ENCODE data around the gene ERBB2.

Gene ERBB2

DNA sequence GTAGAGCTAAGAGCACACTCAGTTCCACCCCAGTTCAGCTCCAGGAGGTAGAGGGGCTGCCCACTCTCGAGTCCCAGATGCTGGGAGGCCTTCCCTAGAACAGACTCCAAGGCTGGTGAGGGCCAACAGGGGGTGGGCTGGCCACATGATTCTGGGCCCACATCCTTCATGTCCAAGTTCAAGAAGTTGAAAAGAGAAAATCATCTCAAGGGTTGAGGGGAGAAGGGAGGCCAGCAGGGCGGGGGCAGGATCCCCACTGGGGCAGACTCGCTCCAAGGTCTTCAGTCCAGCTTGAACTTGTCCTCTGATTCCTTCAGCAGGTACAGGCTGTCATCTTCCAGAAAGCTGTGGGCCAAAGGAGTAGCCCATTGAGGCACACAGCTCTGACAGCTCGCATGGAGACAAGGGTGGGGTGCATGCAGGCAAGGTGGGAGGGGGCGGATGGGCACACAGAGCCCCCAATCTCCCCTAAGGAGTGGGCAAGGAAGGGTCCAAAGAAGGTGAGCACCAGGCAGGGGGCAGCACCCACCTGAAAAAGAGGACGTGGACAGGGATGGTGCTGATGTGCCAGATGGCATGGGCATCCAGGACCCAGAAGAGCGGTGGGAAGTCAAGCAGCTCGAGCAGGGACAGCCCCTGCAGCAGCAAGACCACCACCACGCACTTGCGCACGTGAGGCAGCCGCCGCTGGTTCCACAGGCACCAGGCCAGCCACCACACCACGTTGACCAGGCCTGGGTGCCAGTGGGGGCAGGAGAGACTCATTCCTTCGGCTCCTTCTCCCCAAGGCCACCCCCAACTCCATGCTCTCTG is 27.1 kb upstream of the ERBB2 start:
- no peaks in the 10 kb centered on the region for H3K4me1 ChIP-seq (ENCODE audit: control insufficient read depth, insufficient read depth, low read length)
- H3K4me3 ChIP-seq (ENCODE audit: insufficient read depth, low read depth, low read length): no peak overlapping the region
- H3K36me3 ChIP-seq (ENCODE audit: control insufficient read depth, insufficient read depth, low read length): no peaks in the 10 kb centered on the region
- WGBS, 2 experiments: 92 to 93% methylated on average over 15 of the region's 15 CpGs
- no peaks in the 10 kb centered on the region for H3K9me3 ChIP-seq (ENCODE audit: control insufficient read depth, low read length)
- no peak overlapping the region for H3K27ac ChIP-seq (ENCODE audit: insufficient read depth, low read depth, low read length, poor library complexity, severe bottlenecking)
- peaks cover 35% of the 10 kb centered on the region for H3K27me3 ChIP-seq (ENCODE audit: control insufficient read depth, insufficient read depth, low read length, poor library complexity, severe bottlenecking)

DNA sequence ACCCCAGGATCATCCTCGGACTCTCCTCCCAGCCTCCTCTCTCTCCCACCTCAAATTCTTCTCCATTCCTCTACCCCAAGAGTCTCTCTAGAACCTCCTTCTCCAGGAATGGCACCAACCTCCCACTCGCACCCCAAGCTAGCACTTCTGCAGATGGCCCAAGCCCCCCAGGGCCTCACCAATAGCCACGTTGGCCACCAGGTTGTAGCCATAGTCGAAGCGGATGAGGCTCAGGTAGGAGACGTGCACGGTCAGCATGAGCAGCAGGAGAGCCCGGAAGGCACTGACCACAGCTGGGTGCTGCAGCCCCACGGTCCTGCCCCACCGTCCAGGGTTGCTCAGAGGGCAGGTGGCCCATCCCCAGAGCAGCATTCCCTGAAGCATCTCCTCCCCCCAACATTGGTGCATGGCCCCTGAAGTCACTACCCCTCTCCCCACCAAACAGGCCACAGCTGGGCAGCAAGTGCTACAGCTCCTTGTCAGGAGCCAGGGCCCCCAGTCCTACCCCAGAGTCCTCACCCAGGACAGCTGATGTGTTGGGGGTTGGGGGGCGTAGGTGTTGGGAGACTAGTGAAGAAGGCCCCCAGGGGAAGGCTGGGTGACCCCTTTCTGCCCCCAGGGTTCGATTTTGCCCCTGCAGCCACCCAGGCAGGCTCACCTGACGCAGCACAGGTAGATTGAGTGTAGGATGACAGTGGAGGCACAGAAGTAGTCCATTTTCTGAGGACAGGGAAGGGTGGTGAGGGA is 26.4 kb upstream of the ERBB2 start:
- H3K9me3 ChIP-seq (ENCODE audit: control insufficient read depth, low read length): no peaks in the 10 kb centered on the region
- H3K4me3 ChIP-seq (ENCODE audit: insufficient read depth, low read depth, low read length): no peak overlapping the region
- peaks cover 27% of the 10 kb centered on the region for H3K27me3 ChIP-seq (ENCODE audit: control insufficient read depth, insufficient read depth, low read length, poor library complexity, severe bottlenecking)
- H3K4me1 ChIP-seq (ENCODE audit: control insufficient read depth, insufficient read depth, low read length): no peaks in the 10 kb centered on the region
- no peak overlapping the region for H3K27ac ChIP-seq (ENCODE audit: insufficient read depth, low read depth, low read length, poor library complexity, severe bottlenecking)
- 83 to 84% methylated on average over 13 of the region's 13 CpGs for WGBS, 2 experiments
- no peaks in the 10 kb centered on the region for H3K36me3 ChIP-seq (ENCODE audit: control insufficient read depth, insufficient read depth, low read length)

DNA sequence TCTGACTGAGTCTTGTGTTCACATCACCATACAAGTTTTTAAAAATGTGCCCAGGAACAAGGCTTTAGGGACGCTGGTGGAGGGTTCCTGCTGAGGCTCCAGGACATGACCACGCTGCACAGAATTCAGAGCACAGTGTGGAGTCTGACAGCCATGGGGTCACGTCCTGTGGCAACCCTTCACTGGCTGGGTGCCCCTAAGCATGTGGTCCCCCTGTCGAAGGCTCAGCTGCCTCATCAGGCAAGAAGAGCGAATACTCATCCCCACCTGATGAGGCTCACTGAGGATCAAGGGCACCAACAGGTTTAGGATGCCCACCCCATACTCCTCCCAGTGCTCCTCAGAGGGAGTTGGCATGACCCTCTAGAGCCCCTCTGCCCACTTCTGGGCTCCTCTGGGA is 25.7 kb upstream of the ERBB2 start:
- H3K27ac ChIP-seq (ENCODE audit: insufficient read depth, low read depth, low read length, poor library complexity, severe bottlenecking): no peak overlapping the region
- no peaks in the 10 kb centered on the region for H3K4me1 ChIP-seq (ENCODE audit: control insufficient read depth, insufficient read depth, low read length)

DNA sequence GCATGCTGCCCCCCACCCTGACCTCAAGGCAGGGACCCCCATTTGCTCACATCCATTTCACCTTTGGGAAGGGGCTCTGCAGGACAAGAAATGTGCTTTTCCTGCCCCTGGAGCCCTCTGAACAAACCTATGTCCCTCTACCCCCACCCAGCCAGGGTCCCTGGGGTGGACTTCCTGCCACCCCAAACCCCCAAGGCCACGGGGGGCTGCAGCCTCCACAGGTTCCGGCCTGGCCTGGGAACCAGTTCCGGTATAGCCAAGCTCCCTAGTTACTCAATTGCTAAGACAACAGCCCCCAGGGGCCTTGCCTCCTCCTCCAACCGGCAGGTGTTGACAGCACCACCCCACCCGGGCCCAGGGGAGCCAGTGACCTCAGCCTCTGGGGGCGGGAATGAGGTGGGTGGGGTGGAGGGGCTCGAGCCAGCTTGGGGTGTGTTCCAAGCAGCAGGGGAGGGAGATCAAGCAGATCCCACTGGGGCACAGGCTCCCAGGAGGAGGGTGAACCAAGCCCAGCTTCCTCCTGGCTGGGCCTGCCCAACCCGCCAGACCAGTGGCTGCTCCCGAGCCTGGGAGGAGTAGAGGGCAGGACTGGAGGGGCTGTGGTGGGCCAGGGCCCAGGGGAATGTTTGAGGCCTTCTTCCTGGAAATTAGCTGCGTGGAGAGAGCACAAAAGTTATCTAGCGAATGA is 25.0 kb upstream of the ERBB2 start:
- H3K4me3 ChIP-seq (ENCODE audit: insufficient read depth, low read depth, low read length): no peak overlapping the region
- H3K27me3 ChIP-seq (ENCODE audit: control insufficient read depth, insufficient read depth, low read length, poor library complexity, severe bottlenecking): peaks cover 14% of the 10 kb centered on the region
- H3K4me1 ChIP-seq (ENCODE audit: control insufficient read depth, insufficient read depth, low read length): no peaks in the 10 kb centered on the region
- no peaks in the 10 kb centered on the region for H3K36me3 ChIP-seq (ENCODE audit: control insufficient read depth, insufficient read depth, low read length)
- H3K9me3 ChIP-seq (ENCODE audit: control insufficient read depth, low read length): no peaks in the 10 kb centered on the region
- 63% methylated on average over 10 of the region's 11 CpGs for WGBS, 2 experiments
- no peak overlapping the region for H3K27ac ChIP-seq (ENCODE audit: insufficient read depth, low read depth, low read length, poor library complexity, severe bottlenecking)

More for the DNA sequence above, 25.7 kb upstream of the ERBB2 start:
- 89 to 93% methylated on average over 5 of the region's 5 CpGs for WGBS, 2 experiments
- Histone ChIP-seq H3K4me3 (ENCODE audit: insufficient read depth, low read depth, low read length) (no peak overlapping the region), H3K36me3 (ENCODE audit: control insufficient read depth, insufficient read depth, low read length) (no peaks in the 10 kb centered on the region), H3K9me3 (ENCODE audit: control insufficient read depth, low read length) (no peaks in the 10 kb centered on the region), H3K27me3 (ENCODE audit: control insufficient read depth, insufficient read depth, low read length, poor library complexity, severe bottlenecking) (peaks cover 20% of the 10 kb centered on the region)

DNA sequence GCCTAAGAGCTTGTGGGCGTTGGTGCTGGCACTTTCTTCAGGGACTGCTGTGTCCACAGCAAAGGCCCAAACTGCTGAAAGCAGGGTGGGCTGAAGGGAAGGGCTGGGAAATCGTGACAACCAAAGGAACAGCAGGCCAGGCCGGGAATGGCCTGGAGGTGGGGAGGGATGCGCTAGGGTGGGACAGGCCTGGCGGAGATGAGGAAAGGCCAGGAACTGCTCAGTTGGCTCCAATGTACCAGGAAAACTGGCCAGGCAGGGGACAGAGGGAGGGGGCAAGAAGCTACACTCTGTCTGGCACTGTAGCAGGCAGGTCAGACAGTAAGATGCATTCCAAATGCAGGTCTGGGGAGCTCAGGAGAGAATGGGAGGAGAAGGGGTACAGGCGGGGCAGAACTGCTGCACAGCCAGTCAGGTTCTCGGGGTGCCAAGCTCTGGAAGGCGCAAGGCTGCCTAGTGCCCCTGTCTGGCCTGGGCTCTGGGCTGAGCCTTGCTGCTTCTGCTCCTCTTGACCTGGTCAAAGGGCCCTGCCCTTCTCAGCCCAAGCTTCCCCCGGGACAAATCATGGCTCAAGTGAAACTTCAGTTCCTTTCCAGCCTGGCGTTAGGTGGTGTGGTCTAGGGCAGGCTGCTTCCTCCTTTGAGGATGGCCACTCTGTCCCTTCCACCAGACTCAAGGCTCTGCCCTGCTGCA is 24.3 kb upstream of the ERBB2 start:
- Histone ChIP-seq H3K36me3 (ENCODE audit: control insufficient read depth, insufficient read depth, low read length) (no peaks in the 10 kb centered on the region), H3K9me3 (ENCODE audit: control insufficient read depth, low read length) (no peaks in the 10 kb centered on the region), H3K27ac (ENCODE audit: insufficient read depth, low read depth, low read length, poor library complexity, severe bottlenecking) (no peak overlapping the region), H3K4me1 (ENCODE audit: control insufficient read depth, insufficient read depth, low read length) (no peaks in the 10 kb centered on the region), H3K27me3 (ENCODE audit: control insufficient read depth, insufficient read depth, low read length, poor library complexity, severe bottlenecking) (peaks cover 7% of the 10 kb centered on the region), H3K4me3 (ENCODE audit: insufficient read depth, low read depth, low read length) (no peak overlapping the region)
- 87 to 90% methylated on average over 10 of the region's 10 CpGs for WGBS, 2 experiments

DNA sequence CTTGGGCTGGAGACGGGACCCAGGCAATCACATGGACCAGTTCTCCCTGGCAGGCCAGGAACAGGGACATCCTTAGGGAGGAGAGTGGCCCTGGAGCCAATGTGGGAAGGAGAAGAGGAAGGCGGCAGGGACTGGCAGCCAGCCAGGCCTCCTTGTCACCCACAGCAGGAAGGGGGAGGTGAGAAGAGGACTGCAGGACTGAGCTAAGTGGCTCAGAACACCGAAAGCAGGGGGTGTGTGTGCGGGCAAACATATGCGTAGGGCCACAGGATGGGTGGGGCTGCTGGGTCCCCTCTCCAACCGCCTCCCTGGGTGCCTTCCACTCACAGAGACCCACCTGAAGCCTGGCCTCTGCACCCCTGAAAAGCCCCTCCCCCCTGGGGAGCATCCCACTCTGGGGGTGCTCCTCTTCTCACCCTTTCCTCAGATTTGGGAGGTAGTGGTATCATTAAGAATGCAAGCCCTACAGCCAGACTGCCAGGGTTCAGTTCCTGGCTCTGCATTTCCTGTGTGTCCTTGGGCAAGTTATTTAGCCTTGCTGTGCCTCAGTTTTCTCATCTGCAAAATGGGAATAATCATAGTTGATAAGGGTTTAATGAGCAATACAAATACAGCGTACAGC is 23.6 kb upstream of the ERBB2 start:
- Histone ChIP-seq H3K36me3 (ENCODE audit: control insufficient read depth, insufficient read depth, low read length) (no peaks in the 10 kb centered on the region), H3K4me1 (ENCODE audit: control insufficient read depth, insufficient read depth, low read length) (no peaks in the 10 kb centered on the region), H3K9me3 (ENCODE audit: control insufficient read depth, low read length) (no peaks in the 10 kb centered on the region), H3K27ac (ENCODE audit: insufficient read depth, low read depth, low read length, poor library complexity, severe bottlenecking) (no peak overlapping the region), H3K27me3 (ENCODE audit: control insufficient read depth, insufficient read depth, low read length, poor library complexity, severe bottlenecking) (peaks cover 2% of the 10 kb centered on the region), H3K4me3 (ENCODE audit: insufficient read depth, low read depth, low read length) (no peak overlapping the region)
- WGBS, 2 experiments: 88 to 92% methylated on average over 7 of the region's 7 CpGs

DNA sequence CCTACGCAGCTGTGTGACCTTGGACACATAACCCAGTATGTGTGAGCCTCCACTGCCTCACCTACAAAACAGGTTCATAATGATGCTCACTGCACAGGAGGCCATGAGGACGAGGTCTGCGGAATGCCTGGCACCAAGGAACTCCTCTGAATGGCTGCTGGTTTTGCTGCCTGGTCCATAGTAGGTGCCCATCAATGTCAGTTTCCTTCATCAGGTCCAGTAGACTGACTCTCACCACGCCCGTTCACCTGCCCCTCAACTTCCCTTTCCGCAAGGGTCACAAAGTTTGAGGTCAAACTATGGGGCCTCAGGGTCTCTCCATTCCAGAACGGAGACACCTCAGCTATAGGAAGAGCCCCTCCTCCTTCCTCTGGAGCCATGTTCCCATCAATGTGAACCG is 22.8 kb upstream of the ERBB2 start:
- H3K27ac ChIP-seq (ENCODE audit: insufficient read depth, low read depth, low read length, poor library complexity, severe bottlenecking): no peak overlapping the region
- no peaks in the 10 kb centered on the region for H3K36me3 ChIP-seq (ENCODE audit: control insufficient read depth, insufficient read depth, low read length)
- H3K27me3 ChIP-seq (ENCODE audit: control insufficient read depth, insufficient read depth, low read length, poor library complexity, severe bottlenecking): no peaks in the 10 kb centered on the region
- WGBS, 2 experiments: 91 to 92% methylated on average over 6 to 7 of the region's 8 CpGs
- H3K4me3 ChIP-seq (ENCODE audit: insufficient read depth, low read depth, low read length): no peak overlapping the region
- no peaks in the 10 kb centered on the region for H3K9me3 ChIP-seq (ENCODE audit: control insufficient read depth, low read length)
- H3K4me1 ChIP-seq (ENCODE audit: control insufficient read depth, insufficient read depth, low read length): no peaks in the 10 kb centered on the region

DNA sequence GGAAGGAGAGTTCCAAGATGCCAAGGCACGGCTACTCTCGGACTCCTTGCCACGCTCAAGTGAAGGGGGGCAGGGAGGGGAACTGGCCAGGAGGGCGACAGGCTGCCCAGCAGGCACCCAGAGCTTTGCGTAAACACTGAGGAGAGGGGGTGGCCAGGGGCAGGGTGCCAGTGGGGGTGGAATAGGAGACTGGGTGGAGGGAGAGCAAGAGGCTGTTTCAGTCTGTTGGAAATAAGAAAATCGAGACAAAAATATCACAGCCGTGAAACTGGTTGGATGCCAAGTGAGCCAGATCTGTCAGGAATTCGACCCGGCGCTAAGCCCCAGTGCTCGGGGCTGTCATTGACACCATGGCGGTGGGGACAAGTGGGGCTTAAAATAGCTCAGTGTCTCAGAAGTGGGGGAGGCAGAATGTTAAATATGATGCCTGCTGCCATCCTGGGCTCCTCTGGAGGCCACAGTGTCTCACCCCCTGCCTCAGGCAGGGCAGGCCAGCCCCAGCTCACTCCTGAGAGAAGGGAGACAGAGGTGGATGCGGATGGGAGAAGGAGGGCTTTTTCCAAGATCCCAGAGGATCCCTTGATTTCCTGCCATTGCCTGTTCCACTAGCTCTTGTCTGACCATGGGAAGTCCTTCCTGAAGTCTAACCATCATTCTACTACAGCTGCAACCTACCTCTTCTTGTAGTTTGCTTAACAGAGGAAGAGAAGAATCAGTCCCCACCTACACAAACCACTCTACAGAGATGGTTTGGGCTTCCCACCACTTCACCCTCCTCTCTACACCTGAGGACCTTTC is 22.1 kb upstream of the ERBB2 start:
- 90 to 91% methylated on average over 13 of the region's 13 CpGs for WGBS, 2 experiments
- H3K27ac ChIP-seq (ENCODE audit: insufficient read depth, low read depth, low read length, poor library complexity, severe bottlenecking): no peak overlapping the region
- H3K9me3 ChIP-seq (ENCODE audit: control insufficient read depth, low read length): no peaks in the 10 kb centered on the region
- no peaks in the 10 kb centered on the region for H3K4me1 ChIP-seq (ENCODE audit: control insufficient read depth, insufficient read depth, low read length)
- no peaks in the 10 kb centered on the region for H3K36me3 ChIP-seq (ENCODE audit: control insufficient read depth, insufficient read depth, low read length)
- no peaks in the 10 kb centered on the region for H3K27me3 ChIP-seq (ENCODE audit: control insufficient read depth, insufficient read depth, low read length, poor library complexity, severe bottlenecking)
- no peak overlapping the region for H3K4me3 ChIP-seq (ENCODE audit: insufficient read depth, low read depth, low read length)
